H1 (cell line): ENCODE data around the gene OSM. TPM values are rescaled to one million over a fixed set of nuclear protein-coding genes. Genes with fewer than 3 reads are reported as not detected.
A peak's percentile ranks its signal among the peaks of the same experiment; 100 is the strongest.

ENCODE experiments used
- CTCF ChIA-PET: fragments of 300-600 bp; sonication (Branson Sonifier 250); formaldehyde crosslinking; loops from one replicate; lab custom pipeline; 2021; ENCODE audit not compliant: partially characterized antibody; lab: Charles Lee
- POLR2A ChIA-PET: fragments of 300-600 bp; sonication (Branson Sonifier 250); formaldehyde crosslinking; loops from one replicate; lab custom pipeline; 2021; ENCODE audit warnings: inconsistent platforms; ENCODE audit not compliant: partially characterized antibody; lab: Charles Lee
- DNase-seq, 2 experiments: peaks; one replicate each; pipeline versions ENCODE4 v3.0.0 to v3.0.0-alpha.2; 2010 to 2022; ENCODE audit warnings: low spot score in 2 of 2, low read depth in 1 of 2, mixed read lengths in 1 of 2
- FAIRE-seq: peaks from 2 replicates; lab custom pipeline; 2011; peaks lifted over from hg19 to GRCh38; lab: Jason Lieb, UNC
- H2AFZ ChIP-seq: 2 replicates; pipeline ENCODE4 v1.8.1; 2012; ENCODE audit warnings: low read length, inconsistent platforms
- H2AK5ac ChIP-seq: 2 replicates; pipeline ENCODE4 v1.6.1; 2013; ENCODE audit warnings: low read depth, low read length
- H2BK120ac ChIP-seq: replicated peaks from 2 replicates; pipeline ENCODE3; 2013; ENCODE audit warnings: low read depth, low read length, inconsistent platforms
- H2BK12ac ChIP-seq: 2 replicates; pipeline ENCODE4 v1.6.1; 2013; ENCODE audit warnings: low read depth, low read length
- H2BK15ac ChIP-seq: 2 replicates; pipeline ENCODE4 v1.6.1; 2013; ENCODE audit warnings: low read length
- H2BK20ac ChIP-seq: 2 replicates; pipeline ENCODE4 v1.6.1; 2013; ENCODE audit warnings: low read length
- H2BK5ac ChIP-seq: 2 replicates; pipeline ENCODE4 v1.6.1; 2013; ENCODE audit warnings: low read depth, low read length
- H3K14ac ChIP-seq: 2 replicates; pipeline ENCODE4 v1.6.1; 2013; ENCODE audit warnings: inconsistent platforms; ENCODE audit not compliant: insufficient read length
- H3K18ac ChIP-seq: 2 replicates; pipeline ENCODE4 v1.6.1; 2013; ENCODE audit warnings: low read length; ENCODE audit errors: extremely low read depth
- H3K23ac ChIP-seq: 2 replicates; pipeline ENCODE4 v1.6.1; 2013; ENCODE audit warnings: inconsistent platforms; ENCODE audit not compliant: insufficient read length
- H3K23me2 ChIP-seq: 2 replicates; pipeline ENCODE4 v1.6.1; 2013; ENCODE audit warnings: low read depth, low read length
- H3K27ac ChIP-seq: 2 replicates; pipeline ENCODE4 v1.6.1; 2011; ENCODE audit warnings: low read depth, low read length, inconsistent platforms
- H3K27me3 ChIP-seq, 4 experiments: replicated peaks in 1 of 4; 1 replicate in 1 of 4; 2 replicates in 3 of 4; pipeline versions ENCODE4 v1.6.1 to v1.8.1; 2011 to 2013; ENCODE audit warnings: low read length in 3 of 4, mild to moderate bottlenecking in 3 of 4, inconsistent platforms in 2 of 4, mixed read lengths in 2 of 4, moderate library complexity in 1 of 4; ENCODE audit not compliant: control insufficient read depth in 3 of 4, insufficient read depth in 3 of 4; ENCODE audit errors: extremely low read depth in 1 of 4
- H3K36me3 ChIP-seq, 4 experiments: 2 replicates each; pipeline versions ENCODE4 v1.6.1 to v1.8.1; 2011 to 2013; ENCODE audit warnings: mild to moderate bottlenecking in 4 of 4, low read length in 3 of 4, moderate library complexity in 2 of 4, control low read depth in 1 of 4, inconsistent platforms in 1 of 4; ENCODE audit not compliant: insufficient read depth in 4 of 4, control insufficient read depth in 2 of 4
- H3K4ac ChIP-seq: replicated peaks from 2 replicates; pipeline ENCODE3; 2013; ENCODE audit warnings: low read length, low read depth, mixed read lengths, inconsistent platforms; ENCODE audit not compliant: insufficient read length
- H3K4me1 ChIP-seq, 4 experiments: replicated peaks in 1 of 4; 1 replicate in 1 of 4; 2 replicates in 3 of 4; pipeline versions ENCODE4 v1.6.1 to v1.8.1; 2011 to 2013; ENCODE audit warnings: low read length in 3 of 4, inconsistent platforms in 2 of 4, mixed read lengths in 1 of 4; ENCODE audit not compliant: insufficient read depth in 4 of 4, control insufficient read depth in 3 of 4
- H3K4me2 ChIP-seq, 2 experiments: 2 replicates each; pipeline versions ENCODE4 v1.6.1 to v1.8.1; 2011 to 2013; ENCODE audit warnings: low read depth in 2 of 2, low read length in 2 of 2, control low read depth in 1 of 2, inconsistent platforms in 1 of 2, mild to moderate bottlenecking in 1 of 2; ENCODE audit not compliant: insufficient read depth in 1 of 2
- H3K4me3 ChIP-seq, 4 experiments: fragments of 200-600, 300-600 bp in 1 of 4; sonication (generic), shearing (Covaris generic), sonication (Bioruptor Twin) in 1 of 4; 2 replicates each; pipeline versions ENCODE4 v1.5.1 to v1.8.1; 2011 to 2016; ENCODE audit warnings: low read length in 4 of 4, low read depth in 3 of 4, control low read depth in 2 of 4, inconsistent platforms in 2 of 4, mild to moderate bottlenecking in 2 of 4, mixed read lengths in 1 of 4, moderate library complexity in 1 of 4; ENCODE audit not compliant: insufficient read depth in 2 of 4; ENCODE audit errors: extremely low read depth in 1 of 4
- H3K56ac ChIP-seq: replicated peaks from 2 replicates; pipeline ENCODE3; 2013; ENCODE audit warnings: low read depth, mild to moderate bottlenecking, mixed read lengths, low read length, inconsistent platforms; ENCODE audit not compliant: insufficient read length
- H3K79me1 ChIP-seq: 2 replicates; pipeline ENCODE4 v1.6.1; 2013; ENCODE audit warnings: low read depth, low read length, control low read depth
- H3K79me2 ChIP-seq, 2 experiments: 2 replicates each; pipeline versions ENCODE4 v1.6.1 to v1.8.1; 2012 to 2013; ENCODE audit warnings: low read length in 2 of 2, mild to moderate bottlenecking in 2 of 2, inconsistent platforms in 1 of 2; ENCODE audit not compliant: insufficient read depth in 2 of 2, control insufficient read depth in 1 of 2
- H3K9ac ChIP-seq, 4 experiments: replicated peaks in 1 of 4; 1 replicate in 1 of 4; 2 replicates in 3 of 4; pipeline versions ENCODE4 v1.6.1 to v1.8.1; 2011 to 2013; ENCODE audit warnings: low read depth in 3 of 4, low read length in 3 of 4, control low read depth in 2 of 4, mild to moderate bottlenecking in 2 of 4, moderate library complexity in 2 of 4, inconsistent platforms in 1 of 4; ENCODE audit errors: extremely low read depth in 1 of 4
- H3K9me3 ChIP-seq, 2 experiments: 2 replicates each; pipeline versions ENCODE4 v1.6.1 to v1.8.1; 2012 to 2013; ENCODE audit warnings: mild to moderate bottlenecking in 2 of 2, moderate library complexity in 2 of 2, control low read depth in 1 of 2, inconsistent platforms in 1 of 2, low read depth in 1 of 2, low read length in 1 of 2, mixed read lengths in 1 of 2; ENCODE audit not compliant: insufficient read depth in 2 of 2
- H4K20me1 ChIP-seq, 2 experiments: replicated peaks in 1 of 2; 2 replicates each; pipeline versions ENCODE3 to v1.8.1; 2011 to 2013; ENCODE audit warnings: inconsistent platforms in 2 of 2, low read length in 2 of 2, mild to moderate bottlenecking in 1 of 2; ENCODE audit not compliant: insufficient read depth in 2 of 2, control insufficient read depth in 1 of 2
- H4K5ac ChIP-seq: 2 replicates; pipeline ENCODE4 v1.6.1; 2013; ENCODE audit warnings: low read length, low read depth, mixed read lengths, inconsistent platforms; ENCODE audit not compliant: insufficient read length
- H4K8ac ChIP-seq: 2 replicates; pipeline ENCODE4 v1.8.0; 2013; ENCODE audit warnings: mild to moderate bottlenecking, moderate library complexity, low read length, inconsistent platforms; ENCODE audit not compliant: insufficient read depth; ENCODE audit errors: extremely low read depth
- H4K91ac ChIP-seq: replicated peaks from 2 replicates; pipeline ENCODE3; 2013; ENCODE audit warnings: low read length, mixed read lengths, inconsistent platforms; ENCODE audit not compliant: insufficient read length
- ASH2L ChIP-seq: fragments of 200-600, 300-600 bp; sonication (generic); IDR thresholded peaks from one replicate; pipeline ENCODE4 v1.7.1; 2017; ENCODE audit warnings: low read length
- CHD1 ChIP-seq: IDR thresholded peaks from 2 replicates; pipeline ENCODE4 v1.6.1; 2012; ENCODE audit warnings: low read depth, low read length, improper control_type of control experiment
- CTBP2 ChIP-seq: IDR thresholded peaks from 2 replicates; pipeline ENCODE4 v1.7.0; 2011; ENCODE audit warnings: borderline replicate concordance, mild to moderate bottlenecking, moderate library complexity, mixed read lengths, low read length; ENCODE audit not compliant: insufficient read depth, insufficient read length
- JUND ChIP-seq: IDR thresholded peaks from 2 replicates; pipeline ENCODE4 v1.6.1; 2011; ENCODE audit warnings: mild to moderate bottlenecking, improper control_type of control experiment, low read length
- KDM1A ChIP-seq: fragments of 200-600, 300-600 bp; sonication (generic); IDR thresholded peaks from 2 replicates; pipeline ENCODE4 v1.7.1; 2016; ENCODE audit warnings: mild to moderate bottlenecking, low read length, borderline replicate concordance
- NANOG ChIP-seq: IDR thresholded peaks from 2 replicates; pipeline ENCODE4 v1.6.1; 2011; ENCODE audit warnings: low read length, low read depth, mild to moderate bottlenecking, inconsistent platforms; ENCODE audit not compliant: insufficient read depth, poor library complexity, severe bottlenecking
- RXRA ChIP-seq: IDR thresholded peaks from 2 replicates; pipeline ENCODE4 v1.6.1; 2011; ENCODE audit warnings: low read depth, mild to moderate bottlenecking, low read length, moderate library complexity; ENCODE audit not compliant: insufficient read depth
- TCF12 ChIP-seq: IDR thresholded peaks from 2 replicates; pipeline ENCODE4 v1.6.1; 2011; ENCODE audit warnings: low read depth, mild to moderate bottlenecking, low read length
- TEAD4 ChIP-seq: IDR thresholded peaks from 2 replicates; pipeline ENCODE4 v1.6.1; 2012; ENCODE audit warnings: low read depth, low read length, inconsistent platforms, mixed read lengths
- YY1 ChIP-seq: IDR thresholded peaks from 2 replicates; pipeline ENCODE4 v1.6.1; 2011; ENCODE audit warnings: low read depth, mild to moderate bottlenecking, low read length
- WGBS, 2 experiments: shearing (Covaris generic) in 1 of 2; methylation state at CpG; one replicate each; pipeline versions ENCODE4 v1.1.6 to v1.1.7; 2013 to 2015; ENCODE audit warnings: low lambda C conversion rate in 2 of 2, mixed read lengths in 2 of 2, inconsistent platforms in 1 of 2, low coverage in 1 of 2, missing lambda C conversion rate in 1 of 2; ENCODE audit not compliant: insufficient replicate concordance in 2 of 2, insufficient coverage in 1 of 2, insufficient read length in 1 of 2; ENCODE audit errors: extremely low coverage in 1 of 2, missing lambda C conversion rate in 1 of 2; 5-methylcytosine and 5-hydroxymethylcytosine counted together
- polyA plus RNA-seq, 7 experiments: library from polyadenylated mRNA; depleted of rRNA in 3 of 7; stranded (reverse) in 5 of 7; unstranded in 2 of 7; fragments of >200 nt in 5 of 7; fragments of 200-250 nt in 2 of 7; gene quantifications; 1 replicate in 5 of 7; 2 replicates in 1 of 7; 4 replicates in 1 of 7; pipeline versions ENCODE4 v1.2.1 to v1.2.3, GENCODE V29; 2011 to 2013; ENCODE audit warnings: missing spikeins in 2 of 7, mixed read lengths in 2 of 7
- total RNA-seq: library from RNA; stranded (reverse); fragmentation: NEBNext Ultra II Directional; extraction: Animal tissue kit (Norgen Biotek cat#: 25700); gene quantifications from 2 replicates; pipeline ENCODE4 v1.2.1, GENCODE V29; 2021
- TF ChIP-seq, protein P1 (sequence below): IDR thresholded peaks from 2 replicates; pipeline ENCODE4 v1.6.1; 2011; ENCODE audit warnings: low read depth, mild to moderate bottlenecking, low read length; ENCODE audit not compliant: insufficient read depth

Gene OSM
- total and polyA plus RNA-seq, 2 of the 8 experiments (the other 6 are each of a cell fraction or from before 2014, with no cell fraction given) = not detected

DNA sequence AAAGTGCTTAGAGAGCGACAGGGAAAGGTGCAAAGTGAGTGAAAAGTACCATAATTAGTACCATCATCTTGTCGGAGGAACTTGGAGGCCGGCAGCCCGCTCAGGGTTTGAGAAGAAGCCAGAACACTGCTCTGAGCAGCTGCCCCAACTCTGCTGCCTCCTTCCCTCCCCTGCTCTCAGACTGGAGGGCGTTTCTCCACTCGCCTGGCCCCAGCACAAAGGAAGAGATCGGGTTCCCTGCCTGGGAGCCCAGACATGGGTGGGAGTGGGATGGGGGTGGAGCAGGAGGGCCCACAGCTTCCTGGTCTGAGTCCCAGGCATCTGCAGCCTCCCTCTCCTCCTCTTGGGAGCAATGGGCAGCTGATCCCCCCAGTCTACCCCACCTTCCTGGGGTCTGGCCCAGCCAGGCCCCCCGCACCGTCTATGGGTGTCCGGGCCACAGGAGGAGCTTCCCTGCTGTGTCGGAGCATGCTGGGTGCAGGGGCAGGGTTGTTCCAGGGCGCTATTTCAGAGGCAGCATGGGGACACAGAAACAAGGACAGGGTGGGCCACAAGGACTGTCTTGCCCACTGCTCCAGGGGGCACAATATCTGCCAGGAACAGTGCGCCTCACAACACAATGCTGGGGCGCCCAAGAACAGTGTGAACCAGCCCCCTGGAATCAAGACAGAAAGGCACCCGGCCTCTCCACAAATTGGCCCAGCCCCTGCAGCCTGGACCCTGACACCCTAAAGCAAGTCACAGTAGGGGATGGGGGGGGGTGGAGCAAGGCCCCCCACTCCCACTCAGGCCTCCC, 24.9 kb downstream of the OSM start:
- no peak overlapping the region for H2BK12ac ChIP-seq
- no peak overlapping the region for H2AFZ ChIP-seq
- no peak overlapping the region; the same call in 1 of the 2 replicates for H2BK5ac ChIP-seq
- 89% methylated on average over 15 of the region's 15 CpGs; no CpG with 5 or more reads in 1 of the 2 experiments for WGBS, 2 experiments
- no peaks in the 10 kb centered on the region for H4K20me1 ChIP-seq
- H3K14ac ChIP-seq = no peak overlapping the region
- no peak overlapping the region for H2BK15ac ChIP-seq
- H3K79me2 ChIP-seq = no peaks in the 10 kb centered on the region
- FAIRE-seq (no peak), DNase-seq (no peak)
- no peak overlapping the region for H3K18ac ChIP-seq
- CTCF ChIA-PET = interaction anchor here (0.6 to 3.1 kb wide), 3 partner anchors 13 to 1413 kb away, joined by 3 to 10 read pairs (median 3); no protein-coding TSS in a partner anchor
- no peak overlapping the region for H3K23ac ChIP-seq
- no peak overlapping the region for H3K27ac ChIP-seq
- no peaks in the 10 kb centered on the region for H3K27me3 ChIP-seq
- no peak overlapping the region for H4K5ac ChIP-seq
- H4K91ac ChIP-seq = no peak overlapping the region
- POLR2A ChIA-PET = interaction anchor here (1.1 to 1.3 kb wide), 2 partner anchors 11 to 23 kb away, joined by 3 read pairs; no protein-coding TSS in a partner anchor
- H3K4me1 ChIP-seq = peaks cover 0 to 21% (median 8%) of the 10 kb centered on the region in 4 experiments; a peak in 6 of 7 replicates
- no peak overlapping the region for H2BK120ac ChIP-seq
- H3K4me2 ChIP-seq = no peak overlapping the region
- H3K56ac ChIP-seq = no peak overlapping the region
- H3K4me3 ChIP-seq = no peak overlapping the region
- no peaks in the 10 kb centered on the region for H3K9me3 ChIP-seq
- H4K8ac ChIP-seq = no peak overlapping the region
- 0 out of 8 replicates have a peak, but pooled peaks cover 0 to 5% (median 0%) of the 10 kb centered on the region in 4 experiments for H3K36me3 ChIP-seq
- H3K9ac ChIP-seq = no peak overlapping the region
- peak overlapping the region; percentile 82; the same call in 1 of the 2 replicates for H2AK5ac ChIP-seq
- H3K4ac ChIP-seq = no peak overlapping the region
- H3K23me2 ChIP-seq = peaks cover 9% of the 10 kb centered on the region; the same call in 1 of the 2 replicates
- peaks cover 4% of the 10 kb centered on the region for H3K79me1 ChIP-seq
- no peak overlapping the region for H2BK20ac ChIP-seq
- no peak for TF ChIP-seq ASH2L
- TF ChIP-seq YY1 = no peak
- TF ChIP-seq CTBP2 = no peak
- TF ChIP-seq CHD1 = no peak
- TF ChIP-seq, protein P1, sequence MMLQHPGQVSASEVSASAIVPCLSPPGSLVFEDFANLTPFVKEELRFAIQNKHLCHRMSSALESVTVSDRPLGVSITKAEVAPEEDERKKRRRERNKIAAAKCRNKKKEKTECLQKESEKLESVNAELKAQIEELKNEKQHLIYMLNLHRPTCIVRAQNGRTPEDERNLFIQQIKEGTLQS = no peak
- no peak for TF ChIP-seq TCF12
- TF ChIP-seq TEAD4 = no peak
- TF ChIP-seq RXRA = no peak
- TF ChIP-seq NANOG = no peak
- no peak for TF ChIP-seq KDM1A
- no peak for TF ChIP-seq JUND
